Limb (tissue), 2 donors: ENCODE data around the gene MID1IP1.

Source experiments
- DNase-seq, 2 donors: peaks; one replicate each; pipeline ENCODE4 v3.0.0-alpha.2; 2016; ENCODE audit errors: extremely low spot score in 2 of 2

Gene MID1IP1

GRCh38 chrX:38800981-38801845 lies at the start of gene MID1IP1:
Gene MID1IP1, plus strand, starts transcription at chrX:38801459. Its CDS starts 3,488 bp downstream, at chrX:38804947.
- peak; percentile 87 to 91 for DNase-seq

GRCh38 chrX:38754102-38754790 lies 47.0 kb upstream of the MID1IP1 start:
- DNase-seq: peak; percentile 48 to 63

- no peak for DNase-seq
Observed at GRCh38 chrX:38754818-38755718, 46.2 kb upstream of the MID1IP1 start.

- DNase-seq: no peak
Observed at GRCh38 chrX:38760883-38761282, 40.4 kb upstream of the MID1IP1 start.

GRCh38 chrX:38768079-38768478 lies 33.2 kb upstream of the MID1IP1 start:
- peak in 1 of 2 donors; percentile 9 for DNase-seq

GRCh38 chrX:38770152-38770551 lies 31.1 kb upstream of the MID1IP1 start:
- no peak for DNase-seq

- no peak for DNase-seq
Observed at GRCh38 chrX:38774249-38774648, 27.0 kb upstream of the MID1IP1 start.

GRCh38 chrX:38796946-38797345 lies 4.3 kb upstream of the MID1IP1 start:
- DNase-seq: no peak

- no peak for DNase-seq
Observed at GRCh38 chrX:38798956-38799355, 2.3 kb upstream of the MID1IP1 start.

GRCh38 chrX:38799995-38800580 lies 1.2 kb upstream of the MID1IP1 start:
- DNase-seq: no peak

GRCh38 chrX:38803243-38803587 lies 2.0 kb downstream of the MID1IP1 start:
- DNase-seq: no peak

GRCh38 chrX:38803588-38804431 lies 2.6 kb downstream of the MID1IP1 start:
- peak; percentile 58 to 81 for DNase-seq

- no peak for DNase-seq
Observed at GRCh38 chrX:38804432-38804681, 3.1 kb downstream of the MID1IP1 start.

- DNase-seq: peak in 1 of 2 donors; percentile 54
Observed at GRCh38 chrX:38804682-38805431, 3.6 kb downstream of the MID1IP1 start.

- DNase-seq: peak in 1 of 2 donors; percentile 65
Observed at GRCh38 chrX:38805432-38806389, 4.5 kb downstream of the MID1IP1 start.

- no peak for DNase-seq
Observed at GRCh38 chrX:38806875-38807621, 5.8 kb downstream of the MID1IP1 start.

- no peak for DNase-seq
Observed at GRCh38 chrX:38807873-38808272, 6.6 kb downstream of the MID1IP1 start.
